Measurements from ENCODE around the gene ZDHHC5.

The ZDHHC5 gene

GRCh38 chr11:57626895-57627294, 41.0 kb upstream of the ZDHHC5 start:
- TF ChIP-seq, protein P1, sequence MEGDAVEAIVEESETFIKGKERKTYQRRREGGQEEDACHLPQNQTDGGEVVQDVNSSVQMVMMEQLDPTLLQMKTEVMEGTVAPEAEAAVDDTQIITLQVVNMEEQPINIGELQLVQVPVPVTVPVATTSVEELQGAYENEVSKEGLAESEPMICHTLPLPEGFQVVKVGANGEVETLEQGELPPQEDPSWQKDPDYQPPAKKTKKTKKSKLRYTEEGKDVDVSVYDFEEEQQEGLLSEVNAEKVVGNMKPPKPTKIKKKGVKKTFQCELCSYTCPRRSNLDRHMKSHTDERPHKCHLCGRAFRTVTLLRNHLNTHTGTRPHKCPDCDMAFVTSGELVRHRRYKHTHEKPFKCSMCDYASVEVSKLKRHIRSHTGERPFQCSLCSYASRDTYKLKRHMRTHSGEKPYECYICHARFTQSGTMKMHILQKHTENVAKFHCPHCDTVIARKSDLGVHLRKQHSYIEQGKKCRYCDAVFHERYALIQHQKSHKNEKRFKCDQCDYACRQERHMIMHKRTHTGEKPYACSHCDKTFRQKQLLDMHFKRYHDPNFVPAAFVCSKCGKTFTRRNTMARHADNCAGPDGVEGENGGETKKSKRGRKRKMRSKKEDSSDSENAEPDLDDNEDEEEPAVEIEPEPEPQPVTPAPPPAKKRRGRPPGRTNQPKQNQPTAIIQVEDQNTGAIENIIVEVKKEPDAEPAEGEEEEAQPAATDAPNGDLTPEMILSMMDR (IDR thresholded peaks at IDR 0.05; ENCODE audit: extremely low read depth, insufficient read depth, missing control alignments): no peak
- no peak for DNase-seq (ENCODE audit: low spot score)
- in situ Hi-C loops (cut with MboI; ENCODE audit: low pct_unique_long_range_greater_than_20kb, low sequenced_read_pairs, unreplicated experiment): loop anchor here (25.0 kb wide), 1 partner anchor 265 kb away; no protein-coding TSS in a partner anchor

DNA sequence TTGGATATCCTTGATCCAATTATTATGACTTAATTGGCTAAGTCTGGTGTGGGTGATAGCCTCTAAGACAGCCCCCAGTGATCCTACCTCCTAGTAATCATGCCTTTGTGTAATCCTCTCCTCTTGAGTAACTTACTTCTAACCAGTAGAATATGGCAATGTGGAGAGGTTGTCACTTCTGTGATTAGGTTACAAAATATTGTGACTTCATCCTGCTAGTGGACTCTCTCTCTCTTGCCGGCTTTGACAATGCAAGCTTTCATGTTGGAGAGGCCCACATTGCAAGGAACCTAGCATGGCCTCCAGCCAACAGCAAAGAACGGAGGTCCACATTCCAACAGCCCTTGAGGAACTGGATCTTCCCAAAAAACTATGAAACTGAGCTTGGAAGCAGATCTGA, 37.7 kb upstream of the ZDHHC5 start:
- TF ChIP-seq, protein P1 (IDR thresholded peaks at IDR 0.05; ENCODE audit: extremely low read depth, insufficient read depth, missing control alignments): no peak
- in situ Hi-C loops (cut with MboI; ENCODE audit: low pct_unique_long_range_greater_than_20kb, low sequenced_read_pairs, unreplicated experiment): loop anchor here (25.0 kb wide), 1 partner anchor 268 kb away; no protein-coding TSS in a partner anchor
- DNase-seq (ENCODE audit: low spot score): no peak

GRCh38 chr11:57632116-57632515, 35.8 kb upstream of the ZDHHC5 start:
- DNase-seq (ENCODE audit: low spot score): no peak
- in situ Hi-C loops (cut with MboI; ENCODE audit: low pct_unique_long_range_greater_than_20kb, low sequenced_read_pairs, unreplicated experiment): loop anchor here (25.0 kb wide), 1 partner anchor 270 kb away; no protein-coding TSS in a partner anchor
- TF ChIP-seq, protein P1 (IDR thresholded peaks at IDR 0.05; ENCODE audit: extremely low read depth, insufficient read depth, missing control alignments): no peak

DNA sequence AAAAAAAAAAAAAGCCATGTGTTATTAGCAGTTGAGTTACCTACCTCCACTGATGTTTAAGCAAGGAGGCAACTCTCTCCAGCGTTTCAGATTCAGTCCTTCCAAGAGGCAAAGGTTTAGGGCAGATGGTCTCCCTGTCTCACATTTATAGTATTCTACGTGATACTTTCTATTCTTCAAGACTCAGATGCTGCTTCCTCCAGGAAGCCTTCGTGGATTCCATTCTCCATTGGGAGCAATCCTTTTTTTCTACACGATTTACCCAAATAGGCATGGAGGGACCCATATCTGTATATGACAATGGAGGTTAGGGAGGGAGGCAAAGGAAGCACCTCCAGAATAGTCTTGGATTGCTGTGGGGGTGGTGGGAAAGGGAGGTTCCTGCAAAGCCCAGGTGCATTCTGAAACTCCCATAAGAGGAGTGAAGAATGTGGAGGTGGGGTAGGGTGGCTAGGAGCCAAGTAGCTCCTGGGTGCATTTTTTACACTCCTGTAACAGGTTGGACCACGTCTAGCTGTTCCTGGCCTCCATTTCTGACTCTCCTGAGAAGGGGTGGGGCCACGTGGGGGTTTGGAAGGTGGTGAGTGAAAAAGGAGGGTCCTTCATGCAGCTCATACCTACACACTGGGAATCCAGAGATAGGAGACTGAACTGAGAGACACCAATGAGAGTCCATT, 34.4 kb upstream of the ZDHHC5 start:
- in situ Hi-C loops (cut with MboI; ENCODE audit: low pct_unique_long_range_greater_than_20kb, low sequenced_read_pairs, unreplicated experiment): loop anchor here (25.0 kb wide), 1 partner anchor 271 kb away; no protein-coding TSS in a partner anchor
- DNase-seq (ENCODE audit: low spot score): no peak
- TF ChIP-seq, protein P1 (IDR thresholded peaks at IDR 0.05; ENCODE audit: extremely low read depth, insufficient read depth, missing control alignments): no peak

DNA sequence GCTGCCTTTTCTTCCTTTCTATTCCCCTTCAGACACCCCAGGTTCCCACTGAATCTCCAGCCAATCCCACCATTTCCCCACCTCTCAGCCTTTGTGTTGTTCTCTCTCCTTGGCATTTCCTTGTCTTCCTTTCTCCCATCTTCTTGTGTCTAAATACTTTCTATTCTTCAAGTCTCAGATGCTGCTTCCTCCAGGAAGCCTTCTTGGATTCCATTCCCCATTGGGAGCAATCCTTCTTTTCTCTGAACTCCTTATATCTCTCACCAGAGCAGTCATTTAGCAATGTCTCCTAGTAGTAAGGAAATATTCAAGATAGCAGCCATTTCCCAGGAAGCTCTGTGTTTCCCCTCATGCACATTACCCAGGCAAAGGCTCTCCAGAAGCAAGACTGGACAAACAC, 33.6 kb upstream of the ZDHHC5 start:
- in situ Hi-C loops (cut with MboI; ENCODE audit: low pct_unique_long_range_greater_than_20kb, low sequenced_read_pairs, unreplicated experiment): loop anchor here (25.0 kb wide), 1 partner anchor 272 kb away; no protein-coding TSS in a partner anchor
- no peak for DNase-seq (ENCODE audit: low spot score)
- TF ChIP-seq, protein P1 (IDR thresholded peaks at IDR 0.05; ENCODE audit: extremely low read depth, insufficient read depth, missing control alignments): no peak

DNA sequence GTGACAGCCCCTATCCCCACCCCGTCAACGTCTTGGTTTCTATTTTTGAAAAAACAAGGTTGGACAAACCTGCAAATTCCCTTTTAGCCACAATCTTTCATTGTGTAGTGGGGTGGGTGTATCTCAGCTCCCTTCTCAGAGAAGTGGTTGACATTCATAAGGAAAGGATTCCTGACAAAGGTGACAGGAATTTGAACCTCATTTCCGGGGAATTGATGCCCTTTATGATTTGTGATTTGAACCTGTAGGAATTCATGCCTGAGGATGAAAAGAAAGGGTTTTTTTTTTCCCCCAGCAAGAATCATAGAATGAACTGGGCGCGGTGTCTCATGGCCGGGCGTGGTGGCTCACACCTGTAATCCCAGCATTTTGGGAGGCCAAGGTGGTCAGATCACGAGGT, 32.7 kb upstream of the ZDHHC5 start:
- no peak for DNase-seq (ENCODE audit: low spot score)
- TF ChIP-seq, protein P1 (IDR thresholded peaks at IDR 0.05; ENCODE audit: extremely low read depth, insufficient read depth, missing control alignments): no peak
- in situ Hi-C loops (cut with MboI; ENCODE audit: low pct_unique_long_range_greater_than_20kb, low sequenced_read_pairs, unreplicated experiment): loop anchor here (25.0 kb wide), 1 partner anchor 273 kb away; no protein-coding TSS in a partner anchor

Data from GM13977 (cell line).